K562 (cell line): ENCODE data around the gene ERF. TPM values are rescaled to one million over a fixed set of nuclear protein-coding genes. Genes with fewer than 3 reads are reported as not detected.

ENCODE experiments used
- ATAC-seq: fragments of 200-7000 bp; cut with Tn5 transposase; 3 replicates; pipeline ENCODE4 v1.9.1; 2020; ENCODE audit warnings: moderate library complexity
- BruUV-seq: library from RNA; stranded (reverse); fragments of 400-500 nt; replicated peaks from 2 replicates; lab custom pipeline; 2021; lab: Mats Ljungman, UMichigan
- CTCF ChIA-PET: fragments of 300-600 bp; formaldehyde crosslinking; extraction: SDS; loops from one replicate; lab custom pipeline; 2021; ENCODE audit warnings: low intra/inter-chr PET ratio; lab: Yijun Ruan, JAX
- POLR2A ChIA-PET: fragments of 300-600, 350-650 bp; sonication (Branson Sonifier 250); formaldehyde crosslinking; extraction: SDS; loops from one replicate; lab custom pipeline; 2021; ENCODE audit warnings: antibody characterized with exemption, inconsistent platforms; lab: Yijun Ruan, JAX
- DNase-seq, 4 experiments: peaks; one replicate each; pipeline versions ENCODE4 v3.0.0 to v3.0.0-alpha.2; 2011 to 2018; ENCODE audit warnings: low spot score in 3 of 4, mixed read lengths in 3 of 4; ENCODE audit errors: extremely low read depth in 1 of 4
- FAIRE-seq: peaks from 2 replicates; lab custom pipeline; 2011; peaks lifted over from hg19 to GRCh38; lab: Jason Lieb, UNC
- H2AFZ ChIP-seq: 2 replicates; pipeline ENCODE4 v1.6.0; 2011; ENCODE audit warnings: low read depth, low read length, control low read depth, inconsistent platforms
- H3K27ac ChIP-seq: fragments of 200-600 bp; 3 replicates; pipeline ENCODE4 v1.8.0; 2011; ENCODE audit warnings: low read depth, mild to moderate bottlenecking, control low read depth, inconsistent platforms, low read length, moderate library complexity, mixed read lengths; ENCODE audit errors: extremely low read depth
- H3K27me3 ChIP-seq, 2 experiments: fragments of 300-600 bp in 1 of 2; 2 replicates in 1 of 2; 3 replicates in 1 of 2; pipeline versions ENCODE4 v1.6.0 to v1.8.0; 2011; ENCODE audit warnings: inconsistent platforms in 2 of 2, low read length in 2 of 2, mild to moderate bottlenecking in 1 of 2, mixed read lengths in 1 of 2, moderate library complexity in 1 of 2; ENCODE audit not compliant: control insufficient read depth in 2 of 2, insufficient read depth in 2 of 2
- H3K36me3 ChIP-seq: fragments of 300-600 bp; 3 replicates; pipeline ENCODE4 v1.8.0; 2011; ENCODE audit warnings: mild to moderate bottlenecking, low read length, inconsistent platforms; ENCODE audit not compliant: control insufficient read depth, insufficient read depth
- H3K4me1 ChIP-seq, 2 experiments: fragments of 200-600 bp in 1 of 2; replicated peaks in 1 of 2; 2 replicates in 1 of 2; 3 replicates in 1 of 2; pipeline versions ENCODE4 v1.5.1 to v1.8.0; 2011; ENCODE audit warnings: inconsistent platforms in 2 of 2, low read length in 2 of 2, mild to moderate bottlenecking in 1 of 2, mixed read lengths in 1 of 2, moderate library complexity in 1 of 2; ENCODE audit not compliant: control insufficient read depth in 2 of 2, insufficient read depth in 2 of 2
- H3K4me2 ChIP-seq: 2 replicates; pipeline ENCODE4 v1.6.1; 2011; ENCODE audit warnings: low read length, control low read depth, inconsistent platforms, mixed read lengths; ENCODE audit not compliant: insufficient read depth
- H3K4me3 ChIP-seq: fragments of 200-600 bp; sonication (generic), shearing (Covaris generic); 2 replicates; pipeline ENCODE4 v1.5.1; 2016; ENCODE audit warnings: control low read depth, inconsistent platforms
- H3K79me2 ChIP-seq: fragments of 200-600 bp; 3 replicates; pipeline ENCODE4 v1.8.0; 2011; ENCODE audit warnings: low read length, inconsistent platforms; ENCODE audit not compliant: control insufficient read depth, insufficient read depth
- H3K9ac ChIP-seq, 2 experiments: 2 replicates each; pipeline versions ENCODE4 v1.6.0 to v1.6.1; 2011; ENCODE audit warnings: low read depth in 2 of 2, low read length in 2 of 2, control low read depth in 1 of 2, inconsistent platforms in 1 of 2, mild to moderate bottlenecking in 1 of 2, mixed read lengths in 1 of 2; ENCODE audit not compliant: insufficient read depth in 1 of 2
- H3K9me1 ChIP-seq: one replicate; pipeline ENCODE4 v1.6.0; 2011; ENCODE audit warnings: inconsistent platforms, mild to moderate bottlenecking, low read length, moderate library complexity; ENCODE audit not compliant: control insufficient read depth, insufficient read depth
- H3K9me3 ChIP-seq: replicated peaks from 2 replicates; pipeline ENCODE4 v1.5.1; 2011; ENCODE audit warnings: low read depth, low read length, inconsistent platforms; ENCODE audit not compliant: control insufficient read depth, insufficient read depth
- H4K20me1 ChIP-seq: replicated peaks from 2 replicates; pipeline ENCODE4 v1.6.1; 2011; ENCODE audit warnings: low read length, inconsistent platforms, mixed read lengths; ENCODE audit not compliant: control insufficient read depth, insufficient read depth
- BHLHE40 ChIP-seq: IDR thresholded peaks from 2 replicates; pipeline ENCODE4 v1.6.1; 2011; ENCODE audit warnings: low read length, improper control_type of control experiment
- CHD1 ChIP-seq: fragments of 200-600 bp; sonication (generic); IDR thresholded peaks from one replicate; pipeline ENCODE4 v1.6.1; 2012; ENCODE audit warnings: mild to moderate bottlenecking, moderate library complexity, low read length, inconsistent platforms
- HDGF ChIP-seq: fragments of 450-650 bp; IDR thresholded peaks from 2 replicates; pipeline ENCODE4 v1.6.1; 2016
- HOMEZ ChIP-seq: fragments of 250-450 bp; sonication (Bioruptor Pico); IDR thresholded peaks from 2 replicates; pipeline ENCODE4 v1.4.0; 2020; ENCODE audit warnings: mild to moderate bottlenecking, moderate library complexity
- KLF13 ChIP-seq: fragments of 450-650 bp; IDR thresholded peaks from 2 replicates; pipeline ENCODE4 v1.6.1; 2016; ENCODE audit warnings: missing genetic modification characterization, low read depth, mild to moderate bottlenecking, missing compliant biosample characterization, moderate library complexity, borderline replicate concordance
- NKRF ChIP-seq: fragments of 450-650 bp; IDR thresholded peaks from 2 replicates; pipeline ENCODE4 v1.6.1; 2016; ENCODE audit warnings: borderline replicate concordance
- POLR2B ChIP-seq: fragments of 450-650 bp; IDR thresholded peaks from 2 replicates; pipeline ENCODE4 v1.6.1; 2018; ENCODE audit warnings: low read depth; ENCODE audit not compliant: partially characterized antibody
- RBM15 ChIP-seq: fragments of 200-400 bp; formaldehyde crosslinking; IDR thresholded peaks from 2 replicates; pipeline ENCODE4 v1.6.1; 2018; ENCODE audit warnings: mild to moderate bottlenecking, low read length, moderate library complexity; ENCODE audit not compliant: insufficient read depth
- ZNF121 ChIP-seq: sonication (generic); formaldehyde crosslinking; conservative IDR thresholded peaks from 2 replicates; pipeline ENCODE4 v1.8.0; 2022; ENCODE audit warnings: missing genetic modification reagents
- WGBS: fragments of 100-300 bp; shearing (Covaris generic); methylation state at CpG from one replicate; pipeline ENCODE4 v1.1.6; 2016; ENCODE audit warnings: low coverage, mixed read lengths; ENCODE audit not compliant: insufficient coverage; ENCODE audit errors: missing lambda C conversion rate; 5-methylcytosine and 5-hydroxymethylcytosine counted together
- in situ Hi-C: fragments of 300-500 bp; cut with MboI; formaldehyde crosslinking; loops from 4 replicates; pipeline ENCODE4 v1.15.0; 2018; ENCODE audit warnings: inconsistent platforms, mixed read lengths
- intact Hi-C: fragments of 100-400 bp; cut with micrococcal nuclease; formaldehyde crosslinking; loops from 2 replicates; pipeline ENCODE4 v1.14.2; 2022
- polyA plus RNA-seq, 8 experiments: library from polyadenylated mRNA; depleted of rRNA in 4 of 8; stranded (reverse) in 5 of 8; unstranded in 3 of 8; fragments of >200 nt; fragmentation: Nextera tagmentation in 2 of 8; fragmentation: Illumina TruSeq in 1 of 8; extraction: Ambion mirVana in 2 of 8; extraction: Trizol in 1 of 8; gene quantifications; 2 replicates each; pipeline versions ENCODE4 v1.2.1 to v1.2.3, GENCODE V29; 2011 to 2014; ENCODE audit warnings: inconsistent platforms in 1 of 8, missing spikeins in 1 of 8
- total RNA-seq, 7 experiments: library from RNA; depleted of rRNA in 6 of 7; stranded (reverse); fragments of >200 nt in 6 of 7; fragmentation: Illumina TruSeq in 2 of 7; extraction: Trizol in 2 of 7; gene quantifications; 2 replicates each; pipeline versions ENCODE4 v1.2.1 to v1.2.3, GENCODE V29; 2011 to 2021; ENCODE audit warnings: low replicate concordance in 1 of 7

Gene ERF
- total and polyA plus RNA-seq, 9 of the 15 experiments (the other 6 are each of a cell fraction or from before 2014, with no cell fraction given) = 0.03 to 75.4 (median 27.0) TPM

- no peak for TF ChIP-seq CHD1
- peak; percentile 53 for TF ChIP-seq BHLHE40
- TF ChIP-seq HOMEZ (CRISPR knock-in tag) = no peak
Measured at GRCh38 chr19:42268142-42268703, 13.3 kb upstream of the ERF start (continued).

- FAIRE-seq (peak; percentile 40), ATAC-seq (no peak), DNase-seq (no peak)
- Histone ChIP-seq H3K9me1 (no peaks in the 10 kb centered on the region), H3K4me3 (peak overlapping the region; percentile 54), H3K9me3 (no peaks in the 10 kb centered on the region), H4K20me1 (no peaks in the 10 kb centered on the region), H3K79me2 (peaks cover 24% of the 10 kb centered on the region), H3K36me3 (peaks cover 17% of the 10 kb centered on the region; the same call in 2 of the 3 replicates), H3K4me2 (peak overlapping the region; percentile 96), H2AFZ (peak overlapping the region; percentile 95), H3K4me1 (peaks cover 17 to 42% of the 10 kb centered on the region in 2 experiments), H3K27me3 (no peaks in the 10 kb centered on the region), H3K27ac (peak overlapping the region; percentile 90), H3K9ac (peak overlapping the region; percentile 90 to 98)
- 21% methylated on average over 13 of the region's 13 CpGs for WGBS
- ChIA-PET POLR2A (interaction anchor here (1.0 to 1.1 kb wide), 2 partner anchors 11 to 25 kb away, joined by 3 to 4 read pairs; no protein-coding TSS in a partner anchor), CTCF (no interaction called here)
- in situ Hi-C loops = no loop called here
- TSS peak; percentile 96 for BruUV-seq
- intact Hi-C loops = loop anchor here (2.0 kb wide), 1 partner anchor 13 kb away; the partner anchor contains the start of gene ERF
- TF ChIP-seq HDGF (0 out of 2 replicates have a peak, but pooled peaks have one; percentile 71), KLF13 (tag) (no peak), RBM15 (no peak), NKRF (peak; percentile 62; the same call in 1 of the 2 replicates), POLR2B (peak; percentile 40), ZNF121 (0 out of 2 replicates have a peak, but pooled peaks have one; percentile 25)
Measured at GRCh38 chr19:42267644-42268141, 12.8 kb upstream of the ERF start.
